Erythroblast (primary cell): Measurements from ENCODE around the gene HAPLN3.

Experiments
- GATA1 ChIP-seq: IDR thresholded peaks from 2 replicates; pipeline ENCODE4 v1.6.1; 2011; ENCODE audit warnings: low read depth, mild to moderate bottlenecking, control low read depth, low read length, moderate library complexity
- POLR2A ChIP-seq: IDR thresholded peaks from 2 replicates; pipeline ENCODE4 v1.6.1; 2011; ENCODE audit warnings: mild to moderate bottlenecking, low read length

- TF ChIP-seq POLR2A: no peak
- TF ChIP-seq GATA1: no peak
Measured at GRCh38 chr15:88839961-88840360, 55.4 kb downstream of the HAPLN3 start.
